AG09319 (cell line): ENCODE results near the gene CANT1.

Experiments used
- DNase-seq: peaks from one replicate; pipeline ENCODE4 v3.0.0-alpha.2; 2010; ENCODE audit warnings: low read depth; ENCODE audit errors: extremely low read depth
- CTCF ChIP-seq: IDR thresholded peaks from 2 replicates; pipeline ENCODE4 v1.5.1; 2011; ENCODE audit warnings: low read depth, mild to moderate bottlenecking, inconsistent platforms, low read length, moderate library complexity

The CANT1 gene

GRCh38 chr17:79051306-79051705 lies 41.7 kb upstream of the CANT1 start:
- no peak for TF ChIP-seq CTCF
- DNase-seq, result no peak

- DNase-seq, result no peak
Measured at GRCh38 chr17:79050551-79050950, 41.0 kb upstream of the CANT1 start.

GRCh38 chr17:79049821-79050220 lies 40.3 kb upstream of the CANT1 start:
- DNase-seq, result no peak
- no peak for TF ChIP-seq CTCF

More at GRCh38 chr17:79050551-79050950, 41.0 kb upstream of the CANT1 start:
- no peak for TF ChIP-seq CTCF

- no peak for DNase-seq
- no peak for TF ChIP-seq CTCF
Measured at GRCh38 chr17:79048826-79049755, 39.5 kb upstream of the CANT1 start.

GRCh38 chr17:79047923-79048825 lies 38.6 kb upstream of the CANT1 start:
- no peak for DNase-seq
- no peak for TF ChIP-seq CTCF

GRCh38 chr17:79047291-79047920 lies 37.8 kb upstream of the CANT1 start:
- no peak for TF ChIP-seq CTCF
- DNase-seq, result no peak
